ENCODE data around the gene PHLDA1. TPM values are rescaled to one million over a fixed set of nuclear protein-coding genes. Genes with fewer than 3 reads are reported as not detected.

PHLDA1 gene
- total RNA-seq, 1 experiment from 2014 or later, result 181 TPM

DNA sequence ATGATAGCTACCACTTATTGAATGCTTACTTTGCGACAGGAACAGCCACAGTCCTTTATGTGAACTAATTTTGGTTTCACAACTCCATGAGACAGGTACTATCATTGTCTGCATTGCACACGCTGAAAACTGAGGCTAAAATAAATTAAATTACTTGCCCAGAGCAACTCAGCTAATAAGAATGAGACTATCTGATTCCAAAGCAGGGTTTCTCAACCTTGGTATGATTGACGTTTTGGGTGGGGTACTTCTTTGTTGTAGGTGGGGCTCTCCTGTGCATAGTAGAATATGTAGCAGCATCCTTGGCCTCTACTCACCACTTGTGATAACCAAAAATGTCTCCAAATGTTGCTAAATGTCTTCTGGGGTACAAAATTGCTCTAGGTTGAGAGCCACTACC lies 9.1 kb downstream of the PHLDA1 start:
- TF ChIP-seq EZH2 (IDR thresholded peaks at IDR 0.05; ENCODE audit: low read length, unreplicated experiment), result no peak
- TF ChIP-seq, protein P1, sequence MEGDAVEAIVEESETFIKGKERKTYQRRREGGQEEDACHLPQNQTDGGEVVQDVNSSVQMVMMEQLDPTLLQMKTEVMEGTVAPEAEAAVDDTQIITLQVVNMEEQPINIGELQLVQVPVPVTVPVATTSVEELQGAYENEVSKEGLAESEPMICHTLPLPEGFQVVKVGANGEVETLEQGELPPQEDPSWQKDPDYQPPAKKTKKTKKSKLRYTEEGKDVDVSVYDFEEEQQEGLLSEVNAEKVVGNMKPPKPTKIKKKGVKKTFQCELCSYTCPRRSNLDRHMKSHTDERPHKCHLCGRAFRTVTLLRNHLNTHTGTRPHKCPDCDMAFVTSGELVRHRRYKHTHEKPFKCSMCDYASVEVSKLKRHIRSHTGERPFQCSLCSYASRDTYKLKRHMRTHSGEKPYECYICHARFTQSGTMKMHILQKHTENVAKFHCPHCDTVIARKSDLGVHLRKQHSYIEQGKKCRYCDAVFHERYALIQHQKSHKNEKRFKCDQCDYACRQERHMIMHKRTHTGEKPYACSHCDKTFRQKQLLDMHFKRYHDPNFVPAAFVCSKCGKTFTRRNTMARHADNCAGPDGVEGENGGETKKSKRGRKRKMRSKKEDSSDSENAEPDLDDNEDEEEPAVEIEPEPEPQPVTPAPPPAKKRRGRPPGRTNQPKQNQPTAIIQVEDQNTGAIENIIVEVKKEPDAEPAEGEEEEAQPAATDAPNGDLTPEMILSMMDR (conservative IDR thresholded peaks at IDR 0.05; ENCODE audit: low read depth, low read length), result no peak
- ChIA-PET CTCF (no interaction called here), POLR2A (ENCODE audit: unreplicated experiment) (no interaction called here)
- DNase-seq (no peak), ATAC-seq (no peak)
- peaks cover 6% of the 10 kb centered on the region; the same call in 1 of the 2 replicates for H4K20me1 ChIP-seq (ENCODE audit: low read length)
- intact Hi-C loops (cut with micrococcal nuclease), result loop anchor here (5.0 kb wide), 3 partner anchors 300 to 460 kb away; no protein-coding TSS in a partner anchor
- H3K79me2 ChIP-seq (ENCODE audit: low read length), result peaks cover 12% of the 10 kb centered on the region
- BruUV-seq (replicated peaks), result no TSS peak
- H3K36me3 ChIP-seq (ENCODE audit: low read depth, low read length), result no peaks in the 10 kb centered on the region
- peaks cover 51% of the 10 kb centered on the region for H3F3A ChIP-seq (ENCODE audit: low read length, unreplicated experiment)
- H3K4me1 ChIP-seq (ENCODE audit: insufficient read depth, low read length), result peaks cover 74% of the 10 kb centered on the region
- no peak overlapping the region for H3K4me3 ChIP-seq (ENCODE audit: low read length)
- H3K9me2 ChIP-seq (replicated peaks; ENCODE audit: low read length), result no peaks in the 10 kb centered on the region
- no peak overlapping the region for H3K4me2 ChIP-seq (ENCODE audit: low read length)
- H3K9me3 ChIP-seq (ENCODE audit: low read length), result no peaks in the 10 kb centered on the region
- no peak overlapping the region for H2AFZ ChIP-seq (ENCODE audit: low read length)
- peak overlapping the region; percentile 96 for H3K27ac ChIP-seq (ENCODE audit: low read length)
- H3K27me3 ChIP-seq (ENCODE audit: low read length), result no peaks in the 10 kb centered on the region
- no peak overlapping the region for H3K9ac ChIP-seq (ENCODE audit: low read length)

DNA sequence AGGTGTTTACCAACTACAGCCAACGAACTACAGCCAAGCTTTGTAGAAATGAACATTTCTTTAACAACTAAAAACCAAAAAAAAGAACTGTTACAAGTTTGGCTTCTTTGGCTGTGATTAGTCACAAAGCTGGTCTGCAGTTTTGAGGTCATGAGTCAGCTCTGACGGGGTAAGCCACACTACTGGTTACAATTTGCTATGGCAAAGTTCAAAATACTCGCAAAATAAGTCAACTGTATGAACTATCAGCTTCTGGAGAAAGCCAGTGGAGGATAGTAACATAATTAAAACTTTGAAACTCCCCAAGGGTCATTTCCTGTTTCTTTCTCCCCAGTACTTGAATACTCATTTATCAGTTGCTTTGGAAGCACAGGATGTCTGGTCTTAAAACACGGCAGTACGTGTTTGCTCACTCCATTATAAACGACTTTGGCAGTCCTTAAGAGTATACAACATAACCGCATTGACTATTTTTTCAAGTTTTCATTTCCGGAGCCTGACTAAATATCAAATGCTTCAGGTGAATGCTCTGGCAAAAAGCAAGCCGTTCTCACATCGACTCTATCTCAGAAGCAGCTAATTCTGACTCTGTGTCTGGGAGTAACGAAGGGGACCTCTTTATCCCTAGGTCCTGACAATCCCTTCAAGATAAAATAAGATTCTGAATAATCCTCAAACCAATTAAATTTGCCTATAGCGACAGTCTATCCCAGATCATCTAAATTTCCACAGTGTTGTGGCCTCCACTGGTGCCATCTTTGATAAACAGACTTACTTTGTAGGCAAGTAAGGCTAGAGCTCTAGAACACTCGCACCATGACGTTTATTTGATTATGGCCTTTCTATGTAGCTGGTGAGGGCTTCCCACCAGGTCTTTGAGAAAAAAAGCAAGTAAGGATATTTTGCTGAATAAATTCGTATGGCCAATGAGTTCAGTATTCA lies 10.6 kb downstream of the PHLDA1 start:
- Histone ChIP-seq H3K79me2 (ENCODE audit: low read length) (no peaks in the 10 kb centered on the region), H3K4me3 (ENCODE audit: low read length) (peak overlapping the region; percentile 54), H3K27ac (ENCODE audit: low read length) (peak overlapping the region; percentile 96), H3K27me3 (ENCODE audit: low read length) (no peaks in the 10 kb centered on the region), H3K4me1 (ENCODE audit: insufficient read depth, low read length) (peaks cover 63% of the 10 kb centered on the region), H3K9me2 (replicated peaks; ENCODE audit: low read length) (no peaks in the 10 kb centered on the region), H4K20me1 (ENCODE audit: low read length) (no peaks in the 10 kb centered on the region), H3K36me3 (ENCODE audit: low read depth, low read length) (no peaks in the 10 kb centered on the region), H3F3A (ENCODE audit: low read length, unreplicated experiment) (peaks cover 38% of the 10 kb centered on the region), H3K9me3 (ENCODE audit: low read length) (no peaks in the 10 kb centered on the region), H2AFZ (ENCODE audit: low read length) (peak overlapping the region; percentile 49; the same call in 1 of the 2 replicates), H3K9ac (ENCODE audit: low read length) (peak overlapping the region; percentile 85), H3K4me2 (ENCODE audit: low read length) (peak overlapping the region; percentile 78)
- ChIA-PET CTCF (interaction anchor here (0.9 kb wide), 1 partner anchor 41 kb away, joined by 3 read pairs; no protein-coding TSS in a partner anchor), POLR2A (ENCODE audit: unreplicated experiment) (interaction anchor here (0.5 to 1.8 kb wide), 10 partner anchors 11 to 281 kb away, joined by 3 to 21 read pairs (median 4); partner anchors contain the start of gene PHLDA1)
- TF ChIP-seq EZH2phosphoT487 (IDR thresholded peaks at IDR 0.05; ENCODE audit: borderline replicate concordance, low read length), result no peak
- TF ChIP-seq EZH2 (IDR thresholded peaks at IDR 0.05; ENCODE audit: low read length, unreplicated experiment), result no peak
- TF ChIP-seq, protein P1 (conservative IDR thresholded peaks at IDR 0.05; ENCODE audit: low read depth, low read length), result no peak
- intact Hi-C loops (cut with micrococcal nuclease), result loop anchor here (1.0 to 5.0 kb wide), 10 partner anchors 43 to 459 kb away; no protein-coding TSS in a partner anchor
- BruUV-seq (replicated peaks), result TSS peak; percentile 94
- DNase-seq, result peak; percentile 97
- peak; percentile 59 for ATAC-seq

All from PC-3 (cell line).